ENCODE results near the gene NR1H4.
"Not testable (repeated sequence)": the region's sequence is repeated elsewhere in the genome, so short reads cannot be mapped to it uniquely, and the experiment has no call there.

Gene NR1H4

GRCh38 chr12:100520048-100520769 is 46.5 kb downstream of the NR1H4 start:
- no peak for DNase-seq

- no peak for DNase-seq
These were observed 48.3 kb downstream of the NR1H4 start for GRCh38 chr12:100521958-100522357.

- no peak for DNase-seq
These were observed 54.4 kb downstream of the NR1H4 start for GRCh38 chr12:100528034-100528433.

GRCh38 chr12:100528471-100529127 is 54.9 kb downstream of the NR1H4 start:
- no peak for DNase-seq

- DNase-seq = no peak
These were observed 56.2 kb downstream of the NR1H4 start for GRCh38 chr12:100529756-100530350.

GRCh38 chr12:100533376-100533775 is 59.7 kb downstream of the NR1H4 start:
- DNase-seq = no peak

GRCh38 chr12:100534625-100535227 is 61.1 kb downstream of the NR1H4 start:
- no peak for DNase-seq

GRCh38 chr12:100539202-100539601 is 65.5 kb downstream of the NR1H4 start:
- no peak for DNase-seq

- no peak for DNase-seq
These were observed 70.5 kb downstream of the NR1H4 start for GRCh38 chr12:100544165-100544564.

GRCh38 chr12:100545092-100545491 is 71.4 kb downstream of the NR1H4 start:
- DNase-seq = no peak

- DNase-seq = no peak
These were observed 80.3 kb downstream of the NR1H4 start for GRCh38 chr12:100553936-100554335.

GRCh38 chr12:100554608-100555077 is 81.0 kb downstream of the NR1H4 start:
- DNase-seq = peak; percentile 71

- peak; percentile 22 for DNase-seq
These were observed 82.1 kb downstream of the NR1H4 start for GRCh38 chr12:100555722-100556121.

GRCh38 chr12:100557357-100557756 is 83.7 kb downstream of the NR1H4 start:
- no peak for DNase-seq

GRCh38 chr12:100559261-100559660 is 85.6 kb downstream of the NR1H4 start:
- not testable (repeated sequence) for DNase-seq

GRCh38 chr12:100564090-100564489 is 90.4 kb downstream of the NR1H4 start:
- DNase-seq = no peak

- DNase-seq = no peak
These were observed 91.3 kb downstream of the NR1H4 start for GRCh38 chr12:100564905-100565467.

- DNase-seq = no peak
These were observed 92.4 kb downstream of the NR1H4 start for GRCh38 chr12:100565987-100566545.

GRCh38 chr12:100566887-100567637 is 93.4 kb downstream of the NR1H4 start:
- peak; percentile 16 for DNase-seq

- no peak for DNase-seq
These were observed 94.3 kb downstream of the NR1H4 start for GRCh38 chr12:100567945-100568344.

GRCh38 chr12:100572184-100572583 is 98.5 kb downstream of the NR1H4 start:
- no peak for DNase-seq

Measured in retina (tissue), 1 donor.